Uterus (tissue), 4 donors: ENCODE results near the gene WFS1. TPM values are rescaled to one million over a fixed set of nuclear protein-coding genes. Genes with fewer than 3 reads are reported as not detected.

Experiments used
- DNase-seq, 2 donors: peaks; one replicate each; pipeline ENCODE4 v3.0.0-alpha.2; 2019 to 2020
- H3K27ac ChIP-seq, 2 donors: fragments of 200-600 bp; sonication (generic); 1 replicate in 1 of 2; 2 replicates in 1 of 2; pipeline ENCODE4 v1.5.1; 2016 to 2018
- H3K27me3 ChIP-seq, 2 donors: fragments of 200-600 bp; sonication (generic); one replicate each; pipeline ENCODE4 v1.5.1; 2018 to 2019; ENCODE audit warnings: control low read depth in 1 of 2
- H3K36me3 ChIP-seq, 2 donors: fragments of 200-600 bp; sonication (generic); one replicate each; pipeline ENCODE4 v1.5.1; 2019; ENCODE audit warnings: control low read depth in 1 of 2
- H3K4me1 ChIP-seq, 2 donors: fragments of 200-600 bp; sonication (generic); one replicate each; pipeline ENCODE4 v1.5.1; 2018 to 2019; ENCODE audit warnings: control low read depth in 1 of 2
- H3K4me3 ChIP-seq, 2 donors: fragments of 200-600 bp; sonication (generic); 1 replicate in 1 of 2; 2 replicates in 1 of 2; pipeline ENCODE4 v1.5.1; 2018 to 2019; ENCODE audit warnings: mild to moderate bottlenecking in 1 of 2
- H3K9me3 ChIP-seq, 2 donors: fragments of 200-600 bp; sonication (generic); one replicate each; pipeline ENCODE4 v1.5.1; 2019; ENCODE audit warnings: control low read depth in 1 of 2
- POLR2A ChIP-seq, 2 donors: fragments of 450-650 bp; IDR thresholded peaks; one replicate each; pipeline ENCODE4 v1.6.1; 2016; ENCODE audit warnings: antibody characterized with exemption in 2 of 2, mild to moderate bottlenecking in 1 of 2, moderate library complexity in 1 of 2
- intact Hi-C: fragments of 100-400 bp; cut with DNase I; formaldehyde crosslinking; loops from one replicate; pipeline ENCODE4 v1.15.1; 2023; ENCODE audit warnings: low total_unique reads
- total RNA-seq, 4 donors: library from RNA; depleted of rRNA in 3 of 4; stranded (reverse); fragments of >200 nt in 3 of 4; gene quantifications; one replicate each; pipeline versions ENCODE4 v1.1.0 to v1.2.4, GENCODE V29; 2014 to 2023
- TF ChIP-seq, protein P1 (sequence below), 4 experiments: fragments of 200-600 bp in 2 of 4; fragments of 450-650 bp in 2 of 4; sonication (generic) in 2 of 4; IDR thresholded peaks; one replicate each; pipeline ENCODE4 v1.5.1; 2016 to 2019; ENCODE audit warnings: antibody characterized with exemption in 4 of 4, mild to moderate bottlenecking in 2 of 4, moderate library complexity in 1 of 4
- donor health status: DM: yes; HTN: yes; CAD: no.

WFS1 gene
- total RNA-seq, 4 donors from 2014 or later, result 27.5 to 118 (median 51.9) TPM

DNA sequence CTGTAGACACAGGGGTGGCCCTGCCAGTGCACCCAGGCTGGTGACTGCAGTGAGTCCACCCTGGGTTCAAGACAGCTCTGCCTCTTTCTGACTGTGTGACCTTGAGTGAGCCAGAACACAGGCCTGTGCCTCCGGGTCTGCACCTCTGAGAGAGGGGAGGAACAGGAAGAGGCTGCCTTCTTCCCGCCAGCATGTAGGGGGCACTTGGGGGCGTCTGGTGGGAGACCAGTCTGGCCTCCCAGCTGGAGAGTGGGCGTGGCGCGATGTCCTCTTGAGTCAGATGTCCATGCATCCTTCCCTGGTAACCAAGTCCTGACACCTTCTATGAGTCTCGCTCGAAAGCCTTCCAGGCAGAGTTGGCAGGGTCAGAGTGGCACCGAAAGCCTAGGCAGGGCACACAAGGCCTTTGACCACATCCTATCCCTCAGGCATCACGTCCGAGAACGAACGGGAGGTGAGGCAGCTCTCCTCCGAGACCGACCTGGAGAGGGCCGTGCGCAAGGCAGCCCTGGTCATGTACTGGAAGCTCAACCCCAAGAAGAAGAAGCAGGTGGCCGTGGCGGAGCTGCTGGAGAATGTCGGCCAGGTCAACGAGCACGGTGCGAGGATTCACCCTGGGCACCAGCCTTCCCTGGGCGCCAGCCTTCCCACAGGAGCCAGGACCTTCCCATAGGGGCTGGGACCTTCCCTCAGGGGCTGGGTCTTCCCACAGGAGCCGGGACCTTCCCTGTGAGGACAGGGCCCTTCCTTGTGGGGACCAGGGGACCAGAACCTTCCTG is 21.3 kb downstream of the WFS1 start:
- no peak overlapping the region for H3K4me3 ChIP-seq
- no peaks in the 10 kb centered on the region for H3K9me3 ChIP-seq
- no peak overlapping the region for H3K27ac ChIP-seq
- no peaks in the 10 kb centered on the region for H3K4me1 ChIP-seq
- H3K27me3 ChIP-seq, result no peaks in the 10 kb centered on the region
- no peak for DNase-seq
- intact Hi-C loops, result no loop called here
- no peak for TF ChIP-seq POLR2A (IDR thresholded peaks at IDR 0.05)
- TF ChIP-seq, protein P1, sequence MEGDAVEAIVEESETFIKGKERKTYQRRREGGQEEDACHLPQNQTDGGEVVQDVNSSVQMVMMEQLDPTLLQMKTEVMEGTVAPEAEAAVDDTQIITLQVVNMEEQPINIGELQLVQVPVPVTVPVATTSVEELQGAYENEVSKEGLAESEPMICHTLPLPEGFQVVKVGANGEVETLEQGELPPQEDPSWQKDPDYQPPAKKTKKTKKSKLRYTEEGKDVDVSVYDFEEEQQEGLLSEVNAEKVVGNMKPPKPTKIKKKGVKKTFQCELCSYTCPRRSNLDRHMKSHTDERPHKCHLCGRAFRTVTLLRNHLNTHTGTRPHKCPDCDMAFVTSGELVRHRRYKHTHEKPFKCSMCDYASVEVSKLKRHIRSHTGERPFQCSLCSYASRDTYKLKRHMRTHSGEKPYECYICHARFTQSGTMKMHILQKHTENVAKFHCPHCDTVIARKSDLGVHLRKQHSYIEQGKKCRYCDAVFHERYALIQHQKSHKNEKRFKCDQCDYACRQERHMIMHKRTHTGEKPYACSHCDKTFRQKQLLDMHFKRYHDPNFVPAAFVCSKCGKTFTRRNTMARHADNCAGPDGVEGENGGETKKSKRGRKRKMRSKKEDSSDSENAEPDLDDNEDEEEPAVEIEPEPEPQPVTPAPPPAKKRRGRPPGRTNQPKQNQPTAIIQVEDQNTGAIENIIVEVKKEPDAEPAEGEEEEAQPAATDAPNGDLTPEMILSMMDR (IDR thresholded peaks at IDR 0.05), result no peak
- no peaks in the 10 kb centered on the region for H3K36me3 ChIP-seq

DNA sequence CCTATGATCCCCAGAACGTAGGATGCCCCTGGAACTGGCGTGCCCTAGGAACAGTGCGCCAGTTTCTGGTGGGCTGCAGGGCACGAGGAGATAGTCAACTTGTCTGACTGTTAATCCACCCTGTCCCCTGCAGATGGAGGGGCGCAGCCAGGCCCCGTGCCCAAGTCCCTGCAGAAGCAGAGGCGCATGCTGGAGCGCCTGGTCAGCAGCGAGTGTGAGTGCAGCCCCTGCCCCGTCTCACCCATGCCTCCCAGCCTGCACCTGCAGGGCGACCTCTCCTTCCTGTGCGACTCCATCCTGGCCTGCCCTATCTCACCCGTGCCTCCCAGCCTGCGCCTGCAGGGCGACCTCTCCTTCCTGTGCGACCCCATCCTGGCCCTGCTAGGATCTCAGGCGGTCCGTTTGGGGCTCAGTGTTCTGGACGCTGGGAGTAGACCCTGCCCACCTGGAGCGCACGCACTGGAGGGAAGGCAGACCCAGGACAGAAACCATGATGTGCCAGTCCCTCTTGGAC is 22.2 kb downstream of the WFS1 start:
- no peaks in the 10 kb centered on the region for H3K27me3 ChIP-seq
- intact Hi-C loops, result no loop called here
- no peak overlapping the region for H3K27ac ChIP-seq
- TF ChIP-seq, protein P1 (IDR thresholded peaks at IDR 0.05), result no peak
- TF ChIP-seq POLR2A (IDR thresholded peaks at IDR 0.05), result no peak
- no peaks in the 10 kb centered on the region for H3K36me3 ChIP-seq
- no peaks in the 10 kb centered on the region for H3K9me3 ChIP-seq
- H3K4me1 ChIP-seq, result no peaks in the 10 kb centered on the region
- DNase-seq, result no peak
- no peak overlapping the region for H3K4me3 ChIP-seq

- Histone ChIP-seq H3K36me3 (no peaks in the 10 kb centered on the region), H3K9me3 (no peaks in the 10 kb centered on the region), H3K27ac (no peak overlapping the region), H3K4me3 (no peak overlapping the region), H3K27me3 (no peaks in the 10 kb centered on the region), H3K4me1 (no peaks in the 10 kb centered on the region)
- TF ChIP-seq POLR2A (IDR thresholded peaks at IDR 0.05), result no peak
- TF ChIP-seq, protein P1 (IDR thresholded peaks at IDR 0.05), result no peak
- intact Hi-C loops, result no loop called here
- no peak for DNase-seq
These were observed 22.9 kb downstream of the WFS1 start for GRCh38 chr4:6292376-6293096.

DNA sequence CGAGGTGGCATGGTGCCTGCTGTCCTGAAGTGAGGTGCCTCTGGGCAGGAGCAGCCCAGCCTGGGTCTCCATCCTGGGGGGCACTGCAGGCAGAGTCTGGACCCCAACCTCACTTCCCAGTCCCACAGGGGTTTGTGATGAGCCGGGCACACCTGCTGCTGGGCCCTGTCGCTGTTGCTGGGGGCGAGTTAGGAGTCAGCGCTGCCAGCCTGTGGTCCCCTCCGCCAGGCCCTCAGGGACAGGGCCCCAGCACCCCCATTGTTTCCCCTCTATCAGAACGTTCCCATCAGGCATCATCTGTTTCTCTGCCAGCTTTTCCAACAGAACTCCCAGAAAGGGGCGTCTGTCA is 23.4 kb downstream of the WFS1 start:
- TF ChIP-seq, protein P1 (IDR thresholded peaks at IDR 0.05), result no peak
- no peak for TF ChIP-seq POLR2A (IDR thresholded peaks at IDR 0.05)
- Histone ChIP-seq H3K36me3 (no peaks in the 10 kb centered on the region), H3K9me3 (no peaks in the 10 kb centered on the region), H3K27me3 (no peaks in the 10 kb centered on the region), H3K4me1 (no peaks in the 10 kb centered on the region), H3K4me3 (no peak overlapping the region), H3K27ac (no peak overlapping the region)
- no peak for DNase-seq
- intact Hi-C loops, result no loop called here

DNA sequence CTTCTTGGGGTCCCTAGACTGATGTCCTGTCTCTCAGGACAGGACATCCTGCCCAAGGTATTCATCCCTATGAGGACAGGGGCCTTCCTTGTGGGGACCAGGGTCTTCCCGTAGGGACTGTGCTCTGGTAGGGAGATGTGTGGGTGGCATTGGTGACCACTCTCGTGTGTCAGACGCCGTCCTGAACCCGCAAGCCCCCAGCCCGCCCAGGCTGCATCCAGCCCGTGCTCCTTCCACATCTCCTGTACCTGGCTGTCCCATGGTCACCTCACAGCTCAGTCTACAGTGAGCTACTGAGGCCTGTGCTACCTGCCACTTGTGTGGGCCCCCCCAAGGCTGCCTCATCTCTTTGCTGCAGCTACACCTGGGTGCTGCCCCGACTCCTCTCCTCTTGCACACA is 24.0 kb downstream of the WFS1 start:
- intact Hi-C loops, result no loop called here
- no peak for TF ChIP-seq POLR2A (IDR thresholded peaks at IDR 0.05)
- TF ChIP-seq, protein P1 (IDR thresholded peaks at IDR 0.05), result no peak
- no peak overlapping the region for H3K27ac ChIP-seq
- H3K4me3 ChIP-seq, result no peak overlapping the region
- no peaks in the 10 kb centered on the region for H3K9me3 ChIP-seq
- H3K4me1 ChIP-seq, result no peaks in the 10 kb centered on the region
- no peak for DNase-seq
- H3K27me3 ChIP-seq, result no peaks in the 10 kb centered on the region
- no peaks in the 10 kb centered on the region for H3K36me3 ChIP-seq
